C4-2B (cell line): ENCODE measurements around the gene DZANK1.
"Not testable (repeated sequence)": the region's sequence is repeated elsewhere in the genome, so short reads cannot be mapped to it uniquely, and the experiment has no call there.

Experiments used
- H3K27ac ChIP-seq: fragments of 450-650 bp; 2 replicates; pipeline ENCODE4 v1.5.1; 2017
- ZFX ChIP-seq: fragments of 450-650 bp; IDR thresholded peaks from 2 replicates; pipeline ENCODE4 v1.6.1; 2017
- TF ChIP-seq, protein P1 (sequence below): fragments of 450-650 bp; conservative IDR thresholded peaks from 2 replicates; pipeline ENCODE4 v1.5.1; 2017; ENCODE audit warnings: mild to moderate bottlenecking

DZANK1 gene

DNA sequence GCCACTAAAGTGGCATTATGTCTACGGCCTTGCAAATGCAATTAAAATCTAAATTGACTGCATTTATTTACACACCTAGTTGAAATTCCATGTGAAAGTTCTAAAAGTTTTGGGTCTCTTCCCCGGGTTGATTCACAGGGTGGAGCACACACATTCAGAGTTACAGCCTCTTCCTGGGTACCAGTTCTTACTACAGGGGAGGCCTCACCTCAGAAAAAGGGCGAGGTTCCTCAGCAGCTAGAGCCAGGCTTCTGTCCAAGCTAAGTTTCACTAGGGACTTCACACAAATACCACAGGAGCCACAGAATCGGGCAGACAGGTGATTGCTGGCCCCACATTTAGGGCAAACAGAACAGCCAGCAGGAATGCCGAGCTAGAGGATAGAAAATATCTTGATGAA, 52.7 kb downstream of the DZANK1 start:
- TF ChIP-seq ZFX: no peak
- TF ChIP-seq, protein P1, sequence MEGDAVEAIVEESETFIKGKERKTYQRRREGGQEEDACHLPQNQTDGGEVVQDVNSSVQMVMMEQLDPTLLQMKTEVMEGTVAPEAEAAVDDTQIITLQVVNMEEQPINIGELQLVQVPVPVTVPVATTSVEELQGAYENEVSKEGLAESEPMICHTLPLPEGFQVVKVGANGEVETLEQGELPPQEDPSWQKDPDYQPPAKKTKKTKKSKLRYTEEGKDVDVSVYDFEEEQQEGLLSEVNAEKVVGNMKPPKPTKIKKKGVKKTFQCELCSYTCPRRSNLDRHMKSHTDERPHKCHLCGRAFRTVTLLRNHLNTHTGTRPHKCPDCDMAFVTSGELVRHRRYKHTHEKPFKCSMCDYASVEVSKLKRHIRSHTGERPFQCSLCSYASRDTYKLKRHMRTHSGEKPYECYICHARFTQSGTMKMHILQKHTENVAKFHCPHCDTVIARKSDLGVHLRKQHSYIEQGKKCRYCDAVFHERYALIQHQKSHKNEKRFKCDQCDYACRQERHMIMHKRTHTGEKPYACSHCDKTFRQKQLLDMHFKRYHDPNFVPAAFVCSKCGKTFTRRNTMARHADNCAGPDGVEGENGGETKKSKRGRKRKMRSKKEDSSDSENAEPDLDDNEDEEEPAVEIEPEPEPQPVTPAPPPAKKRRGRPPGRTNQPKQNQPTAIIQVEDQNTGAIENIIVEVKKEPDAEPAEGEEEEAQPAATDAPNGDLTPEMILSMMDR: no peak
- no peak overlapping the region for H3K27ac ChIP-seq

DNA sequence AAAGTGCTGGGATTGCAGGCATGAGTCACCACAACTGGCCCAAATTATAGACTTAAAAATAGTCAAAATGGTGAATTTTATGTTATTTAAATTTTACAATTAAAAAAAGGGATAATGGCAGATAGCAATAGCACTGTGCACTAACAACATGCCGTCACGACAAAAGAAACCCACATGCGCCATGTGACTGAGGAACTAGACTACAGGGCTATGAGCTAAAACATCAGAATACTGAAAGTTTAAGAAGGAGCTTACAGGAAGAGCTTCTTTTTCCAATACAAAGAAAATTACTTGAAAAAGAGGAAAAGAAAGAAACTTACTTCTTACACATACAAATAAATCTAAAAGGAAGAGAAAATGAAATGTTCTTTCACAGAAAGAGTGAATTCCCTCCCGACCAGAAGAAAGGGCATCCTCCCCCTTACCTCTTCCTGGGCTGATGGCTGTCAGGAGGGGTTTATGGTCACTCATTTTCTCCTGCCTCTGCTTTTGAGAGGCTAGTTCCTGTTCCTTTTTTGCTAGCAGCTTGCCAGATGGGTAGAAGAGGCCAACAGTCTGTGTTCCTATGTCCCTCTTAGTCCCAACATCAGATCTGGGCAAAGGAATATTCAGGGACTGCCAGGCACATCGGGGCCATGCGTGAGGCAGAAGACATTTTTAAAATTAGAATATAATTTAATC, 54.5 kb downstream of the DZANK1 start:
- TF ChIP-seq, protein P1: no peak
- no peak for TF ChIP-seq ZFX
- no peak overlapping the region for H3K27ac ChIP-seq

DNA sequence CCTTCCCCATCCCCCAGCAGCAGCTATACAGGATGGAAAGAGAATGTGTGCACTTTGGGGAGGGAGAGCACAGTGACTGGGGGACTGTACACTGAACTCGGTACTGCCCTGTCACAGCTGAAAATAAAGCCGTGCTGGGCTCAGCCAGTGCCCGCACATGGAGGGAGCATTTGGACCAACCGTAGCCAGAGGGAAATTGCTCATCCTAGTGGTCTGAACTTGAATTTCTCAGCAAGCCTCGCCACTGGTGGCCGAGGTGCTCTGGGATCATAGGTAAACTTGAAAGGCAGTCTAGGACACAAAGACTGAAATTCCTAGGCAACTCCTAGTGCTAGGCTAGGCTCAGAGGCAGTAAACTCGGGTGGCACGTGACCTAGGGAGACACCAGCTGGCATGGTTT, 61.0 kb downstream of the DZANK1 start:
- no peak overlapping the region for H3K27ac ChIP-seq
- TF ChIP-seq ZFX: no peak
- TF ChIP-seq, protein P1: no peak

DNA sequence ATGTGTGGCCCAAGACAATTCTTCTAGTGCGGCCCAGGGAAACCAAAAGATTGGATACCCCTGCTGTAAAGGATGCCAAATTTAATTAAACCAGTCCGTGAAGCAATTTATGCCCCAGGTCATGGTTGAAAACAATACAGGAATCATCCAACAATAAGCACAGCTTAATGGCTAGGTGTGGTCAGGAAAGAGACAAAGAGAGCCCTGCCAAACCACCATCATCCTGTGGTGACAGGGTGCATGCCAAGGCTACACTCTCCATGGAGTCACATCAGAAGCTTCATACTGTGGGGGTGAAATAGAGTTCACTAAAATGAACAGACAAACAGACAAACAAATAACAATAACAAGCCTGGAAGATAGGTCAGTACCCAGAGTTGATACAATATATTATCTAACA, 62.7 kb downstream of the DZANK1 start:
- TF ChIP-seq, protein P1: no peak
- no peak for TF ChIP-seq ZFX
- H3K27ac ChIP-seq: no peak overlapping the region

DNA sequence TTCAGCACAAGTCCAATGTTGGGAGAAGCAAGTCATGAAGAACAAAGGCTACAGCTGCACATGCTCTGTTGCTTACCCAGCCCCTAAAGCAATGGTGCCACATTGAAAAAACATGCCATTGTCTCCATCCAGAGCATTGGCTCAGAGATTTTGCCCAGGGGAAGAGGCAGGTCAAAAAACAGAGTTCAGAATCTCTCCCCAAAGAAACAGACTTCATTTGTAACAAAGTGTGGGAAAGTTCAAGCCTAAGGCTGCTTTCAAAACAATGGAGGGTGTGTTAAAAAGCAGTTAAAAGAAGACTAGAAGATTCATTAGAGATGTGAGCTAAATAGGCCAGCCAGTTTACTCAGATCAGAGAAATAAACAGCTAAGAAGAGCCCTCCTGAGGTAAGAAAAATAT, 63.6 kb downstream of the DZANK1 start:
- H3K27ac ChIP-seq: no peak overlapping the region
- TF ChIP-seq, protein P1: no peak
- TF ChIP-seq ZFX: no peak

DNA sequence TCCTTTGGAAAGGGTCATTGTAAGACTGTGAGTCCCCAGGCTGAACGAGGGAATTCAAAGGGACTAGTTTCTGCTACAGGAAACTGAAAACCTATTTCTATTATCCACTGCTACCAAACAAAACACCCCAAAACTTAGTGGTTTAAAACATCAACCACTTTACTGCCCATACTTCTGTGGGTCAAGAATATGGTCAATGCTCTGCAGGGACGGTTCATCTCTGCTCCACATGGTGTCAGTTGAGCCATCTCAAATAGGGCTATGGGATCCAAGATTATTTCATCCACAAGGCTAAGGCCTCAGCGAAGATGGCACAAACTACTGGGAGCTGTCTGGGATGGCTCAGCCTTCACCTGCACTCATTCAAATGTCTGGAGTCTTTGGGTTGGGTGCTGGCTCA, 65.5 kb downstream of the DZANK1 start:
- no peak overlapping the region for H3K27ac ChIP-seq
- no peak for TF ChIP-seq ZFX
- TF ChIP-seq, protein P1: no peak

DNA sequence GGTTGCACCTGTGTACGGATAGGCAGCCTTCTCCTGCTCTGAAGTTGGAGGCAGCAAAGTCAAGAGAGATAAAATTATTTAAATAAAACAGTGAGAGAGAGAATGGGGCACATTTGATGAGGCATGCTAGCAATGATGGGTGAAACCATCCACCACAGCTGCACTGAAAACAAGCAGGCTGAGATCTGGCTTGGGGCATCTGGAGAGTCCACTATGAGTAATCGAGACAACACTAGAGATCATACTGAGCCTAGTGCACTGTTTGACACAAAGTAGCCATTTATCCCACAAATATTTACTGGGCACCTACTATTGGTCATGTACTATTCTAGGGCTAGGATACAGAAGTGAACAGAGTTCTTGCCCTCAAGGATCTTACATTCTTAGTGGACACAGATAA, 66.4 kb downstream of the DZANK1 start:
- TF ChIP-seq ZFX: no peak
- TF ChIP-seq, protein P1: no peak
- H3K27ac ChIP-seq: no peak overlapping the region

DNA sequence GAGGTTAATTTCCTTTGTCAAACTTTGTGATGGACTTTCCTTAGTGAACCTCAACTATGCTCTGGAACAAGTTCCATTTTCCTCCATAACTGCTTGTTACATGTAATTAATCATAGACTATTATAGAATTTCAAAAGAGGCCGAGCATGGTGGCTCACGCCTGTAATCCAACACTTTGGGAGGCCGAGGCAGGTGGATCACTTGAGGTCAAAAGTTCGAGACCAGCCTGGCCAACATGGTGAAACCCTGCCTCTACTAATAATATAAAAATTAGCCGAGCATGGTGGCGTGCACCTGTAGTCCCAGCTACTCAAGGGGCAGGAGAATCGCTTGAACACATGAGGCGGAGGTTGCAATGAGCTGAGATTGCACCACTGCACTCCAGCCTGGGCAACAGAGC, 68.1 kb downstream of the DZANK1 start:
- H3K27ac ChIP-seq: not testable (repeated sequence)
